Measurements from ENCODE around the gene PCBP3. TPM values are rescaled to one million over a fixed set of nuclear protein-coding genes. Genes with fewer than 3 reads are reported as not detected.

Gene PCBP3
- total RNA-seq, 4 donors from 2014 or later = 0.13 to 0.26 TPM; not detected in 2

DNA sequence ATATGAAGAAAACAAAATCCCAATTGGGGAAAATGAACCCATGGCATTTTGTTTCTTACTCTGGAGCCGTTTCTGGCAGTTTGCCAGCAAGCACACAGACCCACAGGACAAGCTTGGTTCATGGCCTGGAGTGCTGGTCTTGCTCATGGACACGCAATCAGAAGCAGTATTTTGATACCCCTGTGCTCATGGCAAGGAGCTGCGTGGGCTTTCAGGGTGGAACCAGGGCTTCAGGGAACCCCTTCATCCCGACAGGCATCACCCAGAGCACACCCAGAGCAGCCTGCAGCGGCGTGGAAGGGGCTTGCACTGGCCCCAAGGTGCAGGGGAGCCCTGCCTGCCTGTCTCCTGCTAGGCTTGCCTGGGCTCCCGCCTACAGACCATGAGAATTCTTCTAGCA is 45.4 kb upstream of the PCBP3 start:
- peaks cover 3 to 18% (median 5%) of the 10 kb centered on the region in 3 donors for H3K27me3 ChIP-seq
- no peak for TF ChIP-seq POLR2A (IDR thresholded peaks at IDR 0.05)
- TF ChIP-seq, protein P1, sequence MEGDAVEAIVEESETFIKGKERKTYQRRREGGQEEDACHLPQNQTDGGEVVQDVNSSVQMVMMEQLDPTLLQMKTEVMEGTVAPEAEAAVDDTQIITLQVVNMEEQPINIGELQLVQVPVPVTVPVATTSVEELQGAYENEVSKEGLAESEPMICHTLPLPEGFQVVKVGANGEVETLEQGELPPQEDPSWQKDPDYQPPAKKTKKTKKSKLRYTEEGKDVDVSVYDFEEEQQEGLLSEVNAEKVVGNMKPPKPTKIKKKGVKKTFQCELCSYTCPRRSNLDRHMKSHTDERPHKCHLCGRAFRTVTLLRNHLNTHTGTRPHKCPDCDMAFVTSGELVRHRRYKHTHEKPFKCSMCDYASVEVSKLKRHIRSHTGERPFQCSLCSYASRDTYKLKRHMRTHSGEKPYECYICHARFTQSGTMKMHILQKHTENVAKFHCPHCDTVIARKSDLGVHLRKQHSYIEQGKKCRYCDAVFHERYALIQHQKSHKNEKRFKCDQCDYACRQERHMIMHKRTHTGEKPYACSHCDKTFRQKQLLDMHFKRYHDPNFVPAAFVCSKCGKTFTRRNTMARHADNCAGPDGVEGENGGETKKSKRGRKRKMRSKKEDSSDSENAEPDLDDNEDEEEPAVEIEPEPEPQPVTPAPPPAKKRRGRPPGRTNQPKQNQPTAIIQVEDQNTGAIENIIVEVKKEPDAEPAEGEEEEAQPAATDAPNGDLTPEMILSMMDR (IDR thresholded peaks at IDR 0.05 in 4 of 5, conservative IDR thresholded peaks at IDR 0.05 in 1 of 5) = no peak
- ATAC-seq (no peak), DNase-seq (no peak)
- H3K4me1 ChIP-seq = no peaks in the 10 kb centered on the region
- no peak overlapping the region for H3K4me3 ChIP-seq
- H3K9me3 ChIP-seq = no peaks in the 10 kb centered on the region
- intact Hi-C loops (cut with DNase I; ENCODE audit: low total_unique reads) = no loop called here
- in situ Hi-C loops (cut with MboI; ENCODE audit: low sequenced_read_pairs in 4 of 4) = loop anchor here in 1 of 4 donors (25.0 kb wide), 1 partner anchor 89 kb away; no protein-coding TSS in a partner anchor
- no peak overlapping the region for H3K27ac ChIP-seq
- H3K36me3 ChIP-seq = no peaks in the 10 kb centered on the region

- no peaks in the 10 kb centered on the region for H3K9me3 ChIP-seq
- H3K4me3 ChIP-seq = no peak overlapping the region
- no peaks in the 10 kb centered on the region for H3K36me3 ChIP-seq
- ATAC-seq (no peak), DNase-seq (no peak)
- no peaks in the 10 kb centered on the region for H3K4me1 ChIP-seq
- H3K27me3 ChIP-seq = peaks cover 3 to 18% (median 6%) of the 10 kb centered on the region in 3 donors
- TF ChIP-seq, protein P1 (IDR thresholded peaks at IDR 0.05 in 4 of 5, conservative IDR thresholded peaks at IDR 0.05 in 1 of 5) = no peak
- TF ChIP-seq POLR2A (IDR thresholded peaks at IDR 0.05) = no peak
- intact Hi-C loops (cut with DNase I; ENCODE audit: low total_unique reads) = no loop called here
- H3K27ac ChIP-seq = no peak overlapping the region
- in situ Hi-C loops (cut with MboI; ENCODE audit: low sequenced_read_pairs in 4 of 4) = loop anchor here in 1 of 4 donors (25.0 kb wide), 1 partner anchor 89 kb away; no protein-coding TSS in a partner anchor
These were observed 44.9 kb upstream of the PCBP3 start for GRCh38 chr21:45598666-45599065.

DNA sequence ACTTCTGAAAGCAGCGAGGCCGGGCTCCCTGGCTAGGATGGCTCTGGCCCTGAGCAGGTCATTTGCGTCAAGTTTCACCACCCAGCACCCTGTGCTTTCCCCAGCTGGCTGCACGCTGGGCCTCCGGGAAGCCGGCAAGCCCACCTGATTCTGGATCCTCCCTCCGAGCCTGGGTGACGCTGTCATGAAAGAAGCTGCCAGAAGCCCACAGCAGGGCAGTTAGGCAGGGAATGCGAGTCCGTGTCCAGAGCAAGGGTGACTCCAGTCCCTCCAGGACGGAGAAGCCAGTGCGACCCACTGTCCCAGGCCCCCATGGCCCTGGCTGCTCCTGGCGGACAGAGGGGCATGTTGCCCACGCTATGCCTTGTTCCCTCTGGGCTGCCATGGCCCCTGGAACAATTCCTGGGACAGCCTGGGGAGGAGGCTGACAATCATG is 44.4 kb upstream of the PCBP3 start:
- no peak for TF ChIP-seq POLR2A (IDR thresholded peaks at IDR 0.05)
- TF ChIP-seq, protein P1 (IDR thresholded peaks at IDR 0.05 in 4 of 5, conservative IDR thresholded peaks at IDR 0.05 in 1 of 5) = no peak
- peaks cover 3 to 18% (median 6%) of the 10 kb centered on the region in 3 donors for H3K27me3 ChIP-seq
- H3K4me3 ChIP-seq = no peak overlapping the region
- H3K4me1 ChIP-seq = no peaks in the 10 kb centered on the region
- in situ Hi-C loops (cut with MboI; ENCODE audit: low sequenced_read_pairs in 4 of 4) = loop anchor here in 1 of 4 donors (25.0 kb wide), 1 partner anchor 88 kb away; no protein-coding TSS in a partner anchor
- intact Hi-C loops (cut with DNase I; ENCODE audit: low total_unique reads) = no loop called here
- no peaks in the 10 kb centered on the region for H3K9me3 ChIP-seq
- H3K27ac ChIP-seq = no peak overlapping the region
- ATAC-seq (no peak), DNase-seq (no peak)
- H3K36me3 ChIP-seq = no peaks in the 10 kb centered on the region

DNA sequence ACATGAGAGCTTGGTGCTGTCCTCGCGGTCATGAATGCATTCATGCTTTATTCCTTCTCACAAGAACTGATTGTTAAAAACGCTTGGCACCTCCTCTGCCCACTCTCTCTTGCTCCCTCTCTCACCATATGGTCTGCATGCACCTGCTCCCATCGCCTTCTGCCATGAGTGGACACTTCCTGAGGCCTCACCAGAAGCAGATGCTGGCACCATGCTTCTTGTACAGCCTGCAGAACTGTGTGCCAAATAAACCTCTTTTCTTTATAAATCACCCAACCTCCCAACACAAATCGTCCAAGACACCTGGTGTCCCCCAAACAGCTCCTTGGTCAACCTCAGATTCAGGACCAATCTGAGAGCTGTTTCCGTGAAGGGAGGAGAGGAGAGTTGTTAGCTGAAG is 43.3 kb upstream of the PCBP3 start:
- TF ChIP-seq, protein P1 (IDR thresholded peaks at IDR 0.05 in 4 of 5, conservative IDR thresholded peaks at IDR 0.05 in 1 of 5) = no peak
- TF ChIP-seq POLR2A (IDR thresholded peaks at IDR 0.05) = no peak
- in situ Hi-C loops (cut with MboI; ENCODE audit: low sequenced_read_pairs in 4 of 4) (no loop called here), intact Hi-C loops (cut with DNase I; ENCODE audit: low total_unique reads) (no loop called here)
- Histone ChIP-seq H3K4me3 (no peak overlapping the region), H3K27me3 (peaks cover 3 to 12% (median 6%) of the 10 kb centered on the region in 3 donors), H3K4me1 (no peaks in the 10 kb centered on the region), H3K36me3 (no peaks in the 10 kb centered on the region), H3K27ac (no peak overlapping the region), H3K9me3 (no peaks in the 10 kb centered on the region)
- no peak for DNase-seq
- no peak for ATAC-seq

DNA sequence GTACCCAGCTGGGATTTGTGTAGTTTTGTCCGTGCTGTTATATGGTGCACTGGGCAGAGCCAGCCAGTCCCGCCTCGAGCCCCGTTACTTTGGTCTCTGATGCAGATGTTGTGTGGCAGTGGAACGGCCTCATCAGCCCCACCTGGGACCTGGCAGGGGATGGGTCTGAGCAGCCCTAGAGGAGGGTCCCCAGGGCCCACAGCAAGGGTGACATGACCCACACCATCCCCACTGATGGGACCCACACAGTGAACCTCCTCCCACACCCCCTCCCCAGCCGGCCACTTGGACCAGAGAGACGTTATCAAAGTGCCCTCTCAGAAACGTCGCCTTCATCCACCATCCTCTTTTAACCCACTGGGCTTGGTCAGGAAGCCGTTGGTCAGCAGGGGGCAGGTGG is 42.0 kb upstream of the PCBP3 start:
- intact Hi-C loops (cut with DNase I; ENCODE audit: low total_unique reads) = no loop called here
- in situ Hi-C loops (cut with MboI; ENCODE audit: low sequenced_read_pairs in 4 of 4) = no loop called here
- TF ChIP-seq, protein P1 (IDR thresholded peaks at IDR 0.05 in 4 of 5, conservative IDR thresholded peaks at IDR 0.05 in 1 of 5) = no peak
- TF ChIP-seq POLR2A (IDR thresholded peaks at IDR 0.05) = no peak
- no peak overlapping the region for H3K27ac ChIP-seq
- H3K9me3 ChIP-seq = no peaks in the 10 kb centered on the region
- peaks cover 2 to 6% (median 3%) of the 10 kb centered on the region in 3 donors for H3K27me3 ChIP-seq
- H3K4me3 ChIP-seq = no peak overlapping the region
- no peaks in the 10 kb centered on the region for H3K4me1 ChIP-seq
- no peaks in the 10 kb centered on the region for H3K36me3 ChIP-seq
- ATAC-seq (no peak), DNase-seq (no peak)

Data from gastrocnemius medialis (tissue), 4 donors.